GM21529 (cell line): ENCODE results near the gene CIB2.
A peak's percentile ranks its signal among the peaks of the same experiment; 100 is the strongest.

Experiments used
- ATAC-seq: cut with Tn5 transposase; IDR thresholded peaks from one replicate; pipeline ENCODE4 v1.9.1; 2021; ENCODE audit not compliant: unreplicated experiment

CIB2 gene

DNA sequence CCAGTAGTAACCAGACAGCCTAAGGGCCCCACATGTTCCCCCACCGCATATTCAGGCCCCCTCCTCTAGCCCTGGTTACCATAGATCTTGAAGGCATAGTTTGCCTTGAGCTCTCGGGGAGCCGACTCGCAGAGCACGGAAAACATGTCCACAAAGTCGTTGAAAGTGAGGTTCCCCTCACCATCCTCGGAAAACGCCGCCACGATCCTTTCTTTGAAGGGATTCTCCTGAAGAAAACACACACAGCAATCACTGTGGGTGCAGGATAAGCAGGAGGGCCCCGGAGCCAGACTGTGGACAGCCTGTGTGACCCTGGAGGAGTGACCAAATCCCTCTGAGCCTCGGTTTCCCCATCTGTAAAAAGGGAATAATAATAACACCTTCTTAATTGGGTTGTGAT, 22.1 kb downstream of the CIB2 start:
- no peak for ATAC-seq

GRCh38 chr15:78108300-78109084, 22.8 kb downstream of the CIB2 start:
- ATAC-seq = peak; percentile 44

- no peak for ATAC-seq
Measured at GRCh38 chr15:78107471-78107870, 23.8 kb downstream of the CIB2 start.

GRCh38 chr15:78105476-78106241, 25.6 kb downstream of the CIB2 start:
- no peak for ATAC-seq

- no peak for ATAC-seq
Measured at GRCh38 chr15:78104566-78105475, 26.4 kb downstream of the CIB2 start.

DNA sequence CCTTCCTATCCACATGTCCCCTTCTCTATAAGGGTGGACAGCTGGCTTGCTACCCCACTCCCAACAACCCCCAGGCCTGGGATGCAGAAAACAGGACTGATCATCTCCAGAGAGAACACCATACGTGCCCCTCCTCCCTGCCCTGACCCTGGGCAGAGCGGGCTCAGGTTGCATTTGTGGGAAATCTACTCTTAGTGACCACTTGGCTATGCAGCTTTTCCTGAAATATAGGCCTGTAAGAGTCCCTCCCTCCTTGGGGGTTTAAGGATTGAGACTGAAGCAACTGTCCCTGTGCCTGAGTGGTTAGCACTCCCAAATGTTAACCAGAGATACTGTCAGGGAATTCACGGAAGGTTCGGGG, 27.1 kb downstream of the CIB2 start:
- no peak for ATAC-seq

DNA sequence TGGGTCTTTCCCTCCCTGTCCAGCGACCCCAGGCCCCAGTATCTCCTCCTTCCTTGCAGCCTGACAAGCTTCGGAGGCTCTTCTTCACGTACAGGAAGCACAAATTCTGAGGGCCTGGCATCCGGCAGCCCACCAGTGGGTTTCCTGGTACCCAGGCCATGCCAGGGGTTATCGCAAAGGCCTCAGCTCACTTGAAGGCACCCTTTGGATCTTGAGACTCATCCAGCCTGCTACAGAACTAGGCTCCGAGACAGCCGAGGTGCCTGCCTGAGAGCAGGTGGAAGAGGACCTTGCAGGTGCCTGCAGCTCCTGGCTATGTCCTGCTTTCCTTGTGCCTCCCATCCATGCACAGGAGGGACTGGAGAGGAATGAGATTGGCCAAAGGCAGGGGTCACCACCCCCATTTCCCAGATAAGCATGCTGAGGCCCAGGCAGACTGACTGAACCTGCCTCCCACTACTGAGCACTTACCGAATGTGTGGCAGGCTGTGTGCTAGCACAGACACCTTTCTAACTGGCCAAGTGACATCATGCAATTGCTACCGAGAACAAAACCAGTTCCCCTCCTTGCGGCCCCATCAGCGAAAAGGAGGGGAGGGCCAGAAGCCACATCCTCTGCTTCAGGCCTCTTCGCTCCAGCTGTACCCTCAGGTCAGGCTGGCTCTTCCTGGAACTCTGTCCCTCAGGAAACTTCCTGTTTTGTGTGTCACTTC, 27.7 kb downstream of the CIB2 start:
- peak; percentile 86 for ATAC-seq

- ATAC-seq = no peak
Measured at GRCh38 chr15:78102741-78103140, 28.5 kb downstream of the CIB2 start.

DNA sequence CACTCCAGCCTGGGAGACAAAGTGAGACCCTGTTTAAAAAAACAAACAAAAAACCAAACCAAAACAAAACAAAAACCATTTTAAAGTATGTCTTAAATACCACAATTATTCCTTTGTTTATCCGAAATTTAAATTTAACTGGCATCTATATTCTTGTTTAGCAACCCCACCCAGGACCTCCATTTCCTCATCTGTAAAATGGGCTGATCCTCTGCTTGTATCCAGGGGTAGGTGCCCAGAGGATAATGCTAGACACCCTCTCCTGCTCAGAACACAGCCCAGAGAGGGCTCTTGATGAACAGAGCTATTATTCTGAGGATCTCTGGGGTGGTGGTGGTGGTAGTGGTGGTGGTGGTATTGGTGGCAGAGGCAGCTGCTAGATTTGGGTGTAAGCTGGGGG, 29.0 kb downstream of the CIB2 start:
- no peak for ATAC-seq

- no peak for ATAC-seq
Measured at GRCh38 chr15:78101423-78102105, 29.7 kb downstream of the CIB2 start.

- no peak for ATAC-seq
Measured at GRCh38 chr15:78100886-78101285, 30.4 kb downstream of the CIB2 start.

DNA sequence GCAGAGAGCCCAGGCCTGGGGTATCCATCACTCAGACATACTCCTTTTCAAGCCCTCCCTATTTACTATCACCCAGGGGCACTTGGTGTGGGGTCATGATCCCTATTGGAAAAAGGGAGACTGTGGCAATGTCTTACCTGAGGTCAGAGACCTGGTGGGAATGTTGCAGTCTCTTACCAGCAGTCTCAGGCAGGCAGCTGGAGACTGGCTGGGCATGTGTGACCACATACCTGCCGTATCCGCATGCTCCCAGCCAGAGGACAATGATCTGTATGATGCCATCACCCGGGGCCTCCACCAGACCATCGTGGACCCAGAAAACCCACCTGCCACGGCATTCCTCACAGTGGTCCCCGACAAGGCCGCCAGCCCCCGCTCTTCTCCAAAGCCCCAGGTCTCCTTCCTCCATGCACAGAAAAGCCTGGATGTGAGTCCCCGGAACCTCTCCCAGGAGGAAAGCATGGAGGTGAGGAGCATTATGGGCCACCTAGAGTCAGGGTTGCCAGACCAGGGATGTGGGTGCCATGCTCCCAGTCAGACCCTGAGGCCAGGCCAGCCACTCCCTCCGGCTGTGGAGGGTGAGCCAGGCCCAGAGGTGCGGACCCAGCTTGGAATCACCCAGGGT, 33.0 kb downstream of the CIB2 start:
- no peak for ATAC-seq

GRCh38 chr15:78097667-78098066, 33.6 kb downstream of the CIB2 start:
- no peak for ATAC-seq

DNA sequence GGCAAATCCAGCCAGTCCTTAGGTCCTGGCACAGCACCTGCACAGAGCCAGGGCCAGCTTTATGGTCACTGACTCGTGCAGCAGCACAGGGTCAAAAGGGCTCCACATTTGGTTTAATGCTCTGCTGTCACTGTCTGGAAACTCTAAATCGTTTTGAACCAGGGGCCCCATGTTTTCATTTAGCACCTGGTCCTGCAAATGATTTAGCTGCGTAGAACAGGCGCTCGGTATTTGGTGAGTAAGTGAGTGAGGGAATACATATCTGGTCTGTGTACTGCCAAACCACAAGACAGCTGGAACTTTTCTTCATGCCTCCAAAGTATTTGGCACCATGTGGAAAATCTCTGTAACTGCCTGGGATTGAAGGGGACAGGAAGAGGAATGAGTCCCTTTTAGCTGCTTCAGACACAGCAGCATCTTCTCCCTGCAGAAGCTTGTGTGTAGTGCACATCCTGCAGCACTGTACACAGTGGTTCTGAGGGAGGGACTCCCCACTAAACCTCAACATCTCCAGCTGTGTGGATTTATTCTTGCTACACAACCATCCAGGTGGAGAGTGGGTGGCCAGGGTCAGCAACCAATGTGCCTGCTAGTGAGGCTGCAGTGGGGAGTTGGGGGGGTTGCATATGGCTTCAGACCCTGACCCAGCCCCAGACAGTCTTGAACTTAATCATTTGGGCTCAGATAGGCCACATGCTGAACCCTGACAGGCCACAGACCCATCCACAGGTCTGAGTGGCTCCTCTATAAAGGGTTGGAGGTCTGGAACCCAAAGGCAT, 37.8 kb downstream of the CIB2 start:
- no peak for ATAC-seq

DNA sequence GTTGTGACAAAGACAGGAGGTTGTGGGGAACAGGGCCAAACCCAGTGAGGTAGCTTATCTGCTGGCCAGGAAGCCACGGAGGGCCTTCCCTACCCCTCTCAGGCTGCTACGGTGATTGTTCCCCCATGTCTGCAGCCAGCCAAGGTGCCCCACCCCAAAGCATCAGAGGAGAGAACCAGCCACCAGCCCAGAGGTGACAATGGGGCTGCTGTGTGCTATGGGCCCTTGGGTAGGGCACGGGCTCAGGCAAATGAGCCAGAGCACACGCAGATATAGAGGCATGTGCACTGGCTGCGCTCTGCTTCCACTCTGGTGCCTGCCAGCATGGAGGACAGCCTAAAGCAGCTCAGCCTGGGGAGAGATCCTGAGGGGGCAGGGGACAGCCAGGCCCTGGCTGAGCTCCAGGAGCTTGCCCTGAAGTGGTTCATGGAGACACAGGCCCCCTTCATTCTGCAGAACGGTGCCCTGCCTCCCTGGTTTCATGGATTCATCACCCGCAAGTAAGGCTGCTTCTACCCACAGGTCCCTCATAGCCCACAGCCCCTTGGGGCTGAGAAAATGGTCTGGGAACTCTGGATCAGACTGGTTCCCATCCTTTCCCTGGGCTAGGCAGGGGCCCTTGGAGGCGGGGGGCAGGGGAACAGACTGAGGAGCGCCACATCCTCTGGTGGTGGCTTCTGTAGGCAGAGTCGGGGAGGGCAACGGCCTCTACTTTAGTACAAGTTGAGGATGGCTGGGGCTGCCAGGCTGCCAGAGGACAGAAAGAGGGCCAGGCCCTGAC, 38.8 kb downstream of the CIB2 start, which contains the start of gene SH2D7:
TSS of gene SH2D7 (plus strand) at position 301 of the 781 bp plus-strand sequence. CDS start at position 325, 24 bp downstream.
- ATAC-seq = no peak

GRCh38 chr15:78090422-78091063, 40.7 kb downstream of the CIB2 start:
- ATAC-seq = no peak

GRCh38 chr15:78088773-78089080, 42.5 kb downstream of the CIB2 start:
- no peak for ATAC-seq
